ENCODE data around the gene PRR7.
"Not testable (repeated sequence)": the region's sequence is repeated elsewhere in the genome, so short reads cannot be mapped to it uniquely, and the experiment has no call there.

PRR7 gene

GRCh38 chr5:177484902-177485549, 38.4 kb downstream of the PRR7 start:
- no peak for DNase-seq (ENCODE audit: low spot score)

DNA sequence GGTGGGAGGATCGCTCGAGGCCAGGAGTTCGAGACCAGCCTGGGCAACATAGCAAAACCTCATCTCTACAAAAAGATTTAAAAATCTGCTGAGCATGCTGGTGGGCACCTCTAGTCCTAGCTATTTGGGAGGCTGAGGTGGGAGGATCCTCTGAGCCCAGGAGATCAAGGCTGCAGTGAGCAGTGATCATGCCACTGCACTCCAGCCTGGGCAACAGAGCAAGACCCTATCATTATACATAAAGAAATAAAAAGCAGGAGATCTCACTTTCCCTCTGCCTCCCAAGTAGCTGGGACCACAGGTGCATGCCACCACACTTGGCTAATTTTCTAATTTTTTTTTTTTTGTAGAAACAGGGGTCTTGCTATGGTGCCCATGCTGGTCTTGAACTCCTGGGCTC, 39.1 kb downstream of the PRR7 start:
- DNase-seq (ENCODE audit: low spot score) = not testable (repeated sequence)

- DNase-seq (ENCODE audit: low spot score) = no peak
These were observed 39.6 kb downstream of the PRR7 start for GRCh38 chr5:177486256-177486655.

GRCh38 chr5:177487144-177487543, 40.5 kb downstream of the PRR7 start:
- DNase-seq (ENCODE audit: low spot score) = no peak

- no peak for DNase-seq (ENCODE audit: low spot score)
These were observed 41.4 kb downstream of the PRR7 start for GRCh38 chr5:177487975-177488374.

DNA sequence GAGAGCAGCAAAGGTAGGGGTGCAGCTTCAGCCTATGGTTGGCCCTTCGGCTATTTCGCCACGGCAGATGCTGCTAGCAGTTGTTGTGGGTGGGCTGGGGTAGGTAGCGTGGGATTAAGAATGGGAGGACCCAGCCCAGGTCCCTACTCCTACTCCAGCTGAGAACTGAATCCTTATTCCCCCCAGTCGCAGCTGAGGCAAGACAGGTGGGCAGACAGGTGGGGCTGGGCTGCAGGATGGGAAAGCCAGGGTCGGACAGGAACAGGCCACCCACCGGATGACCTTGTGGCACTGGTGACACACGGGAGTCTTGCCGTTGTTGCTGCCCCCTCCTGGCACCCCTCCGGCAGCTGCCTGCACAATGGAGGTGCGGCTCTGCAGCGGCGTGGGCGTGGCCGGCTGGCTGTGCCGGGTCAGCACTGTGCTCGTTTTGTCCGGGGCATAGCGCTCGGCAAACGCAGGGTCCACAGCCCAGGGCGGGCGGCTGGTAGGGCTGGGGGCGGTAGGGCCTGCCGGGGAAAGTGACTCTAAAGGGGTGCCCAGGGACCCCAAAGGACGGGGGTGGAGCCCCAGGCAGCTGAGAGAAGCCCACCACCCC, 42.6 kb downstream of the PRR7 start:
- no peak for DNase-seq (ENCODE audit: low spot score)

DNA sequence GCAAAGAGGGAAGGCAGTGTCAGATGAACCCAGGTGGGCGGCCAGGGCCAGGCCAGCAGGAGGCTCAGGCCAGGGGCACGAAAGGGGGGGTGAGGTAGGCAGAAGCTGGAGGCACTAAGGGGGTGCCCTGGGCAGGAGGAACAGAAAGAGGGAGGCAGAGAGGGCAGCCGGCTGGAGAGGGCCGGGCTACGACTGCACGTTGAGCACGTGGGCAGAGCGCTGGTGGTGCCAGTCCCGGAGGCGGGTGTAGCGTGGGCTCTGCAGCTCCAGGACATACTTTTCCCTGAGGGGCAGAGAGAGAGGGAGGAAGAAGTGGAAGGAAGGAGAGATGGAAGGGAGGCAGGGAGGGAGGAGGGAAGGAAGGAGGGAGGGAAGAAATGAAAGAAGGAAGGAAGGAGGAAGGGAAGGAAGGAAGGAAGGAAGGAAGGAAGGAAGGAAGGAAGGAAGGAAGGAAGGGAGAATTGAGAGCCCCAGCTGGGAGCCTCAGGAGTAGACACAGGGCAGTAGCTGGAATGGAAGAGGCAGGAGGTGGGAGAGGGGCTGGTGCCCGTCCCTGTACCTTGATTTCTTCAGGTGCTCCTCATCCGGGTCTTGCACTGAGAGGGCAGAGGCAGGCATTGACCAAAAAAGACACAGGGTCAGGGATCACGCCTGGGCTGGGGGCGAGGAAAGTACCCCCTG, 43.8 kb downstream of the PRR7 start:
- DNase-seq (ENCODE audit: low spot score) = no peak

DNA sequence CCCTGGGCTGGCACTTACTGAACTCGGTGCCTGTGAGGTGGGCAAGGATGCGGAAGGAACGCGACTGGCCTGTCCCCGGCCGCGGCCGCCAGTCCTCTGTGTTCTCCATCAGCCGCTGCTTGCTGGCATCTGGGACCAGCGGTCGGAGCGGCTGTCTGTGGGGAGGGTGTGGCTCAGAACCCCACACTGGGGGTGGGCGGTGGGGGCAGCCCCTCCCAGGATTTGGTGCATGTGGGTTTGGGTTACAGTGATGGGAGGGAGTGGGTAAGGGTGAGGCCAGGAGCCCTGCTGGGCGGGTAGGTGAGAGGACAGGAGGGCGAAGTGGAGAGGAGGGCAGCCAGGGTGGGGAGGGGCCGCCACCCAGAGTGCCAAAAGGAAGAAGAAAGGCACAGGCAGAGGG, 44.4 kb downstream of the PRR7 start:
- DNase-seq (ENCODE audit: low spot score) = no peak

GRCh38 chr5:177491429-177491945, 44.9 kb downstream of the PRR7 start:
- DNase-seq (ENCODE audit: low spot score) = peak; percentile 85

DNA sequence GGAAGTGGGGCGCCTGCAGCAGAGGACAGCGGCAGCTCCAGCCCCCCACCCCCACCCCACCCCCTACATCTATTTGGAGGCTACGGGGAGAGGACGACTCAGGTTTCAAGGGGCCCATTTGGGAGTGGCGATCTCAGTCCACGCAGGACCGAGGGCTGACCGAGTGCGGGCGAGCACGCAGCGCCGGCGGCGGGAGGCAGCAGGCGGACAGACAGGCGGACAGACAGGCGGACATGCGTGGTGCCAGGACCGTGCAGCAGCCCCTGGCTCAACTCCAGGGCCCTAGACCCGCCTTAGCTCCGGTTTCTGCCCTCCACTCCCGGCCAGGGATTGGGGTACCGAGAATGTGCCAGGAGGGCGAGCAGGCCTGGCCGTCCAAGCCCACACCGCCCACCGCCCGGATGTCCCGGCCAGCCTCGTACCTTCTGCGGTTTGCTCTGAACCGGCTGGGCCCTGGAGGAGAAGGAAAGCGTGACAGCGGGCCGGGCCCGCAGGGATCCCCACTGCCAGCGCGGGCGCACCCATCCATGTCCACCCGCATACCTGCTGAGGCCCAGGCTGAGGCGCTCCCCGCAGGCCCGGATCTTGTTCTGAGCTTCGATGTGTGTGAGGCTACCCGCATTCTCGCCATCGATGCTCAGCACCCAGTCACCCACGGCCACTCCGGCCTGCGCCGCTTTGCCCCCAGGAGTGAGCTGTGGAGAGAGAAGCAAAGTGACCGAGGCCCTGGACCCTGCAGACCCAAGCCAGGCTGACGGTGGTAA, 45.6 kb downstream of the PRR7 start:
- DNase-seq (ENCODE audit: low spot score) = no peak

DNA sequence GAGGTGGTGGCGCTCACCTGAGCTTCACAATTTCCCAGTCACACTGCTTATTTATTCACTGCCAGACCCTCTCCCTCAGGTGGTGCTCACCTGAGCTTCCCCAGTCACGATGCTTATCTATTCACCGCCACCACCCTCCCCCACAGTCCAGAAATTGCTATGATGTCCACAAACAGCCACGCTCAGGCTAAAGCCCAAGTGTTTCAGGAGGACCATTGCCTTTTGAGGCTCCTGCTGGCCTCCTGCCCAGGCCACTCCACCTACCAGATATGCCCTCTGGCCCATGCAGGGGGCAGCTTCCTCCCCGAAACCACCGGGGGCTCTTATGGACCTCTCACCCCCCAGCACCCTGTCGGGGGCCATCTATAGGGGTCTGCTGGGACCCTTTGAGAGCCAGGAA, 46.2 kb downstream of the PRR7 start:
- no peak for DNase-seq (ENCODE audit: low spot score)

DNA sequence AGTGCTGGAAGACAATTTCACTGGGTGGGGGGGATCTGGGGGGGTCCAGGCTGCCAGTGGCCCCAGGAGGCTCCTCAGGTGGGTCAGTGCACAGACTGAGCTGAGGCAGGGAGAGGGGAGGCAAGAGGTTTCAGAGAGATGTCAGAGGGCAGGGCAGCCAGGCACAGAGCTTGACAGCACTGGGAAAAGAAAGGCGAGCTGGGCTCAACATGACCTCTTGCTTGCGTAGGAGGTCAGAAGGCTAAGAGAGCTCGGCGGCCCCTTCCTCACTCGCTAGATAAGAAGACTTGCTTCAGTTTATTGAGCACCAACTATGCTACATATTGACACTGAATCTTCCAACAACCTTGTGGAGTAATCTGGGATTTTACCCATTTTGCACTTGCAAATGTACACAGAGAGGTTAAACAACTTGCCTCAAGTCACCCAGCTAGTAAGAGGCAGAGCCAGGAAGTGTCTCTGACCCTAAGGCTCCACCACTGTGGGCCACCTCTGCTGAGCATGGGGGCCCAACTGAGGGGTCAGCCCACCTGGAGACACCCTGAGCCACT, 47.3 kb downstream of the PRR7 start:
- no peak for DNase-seq (ENCODE audit: low spot score)

DNA sequence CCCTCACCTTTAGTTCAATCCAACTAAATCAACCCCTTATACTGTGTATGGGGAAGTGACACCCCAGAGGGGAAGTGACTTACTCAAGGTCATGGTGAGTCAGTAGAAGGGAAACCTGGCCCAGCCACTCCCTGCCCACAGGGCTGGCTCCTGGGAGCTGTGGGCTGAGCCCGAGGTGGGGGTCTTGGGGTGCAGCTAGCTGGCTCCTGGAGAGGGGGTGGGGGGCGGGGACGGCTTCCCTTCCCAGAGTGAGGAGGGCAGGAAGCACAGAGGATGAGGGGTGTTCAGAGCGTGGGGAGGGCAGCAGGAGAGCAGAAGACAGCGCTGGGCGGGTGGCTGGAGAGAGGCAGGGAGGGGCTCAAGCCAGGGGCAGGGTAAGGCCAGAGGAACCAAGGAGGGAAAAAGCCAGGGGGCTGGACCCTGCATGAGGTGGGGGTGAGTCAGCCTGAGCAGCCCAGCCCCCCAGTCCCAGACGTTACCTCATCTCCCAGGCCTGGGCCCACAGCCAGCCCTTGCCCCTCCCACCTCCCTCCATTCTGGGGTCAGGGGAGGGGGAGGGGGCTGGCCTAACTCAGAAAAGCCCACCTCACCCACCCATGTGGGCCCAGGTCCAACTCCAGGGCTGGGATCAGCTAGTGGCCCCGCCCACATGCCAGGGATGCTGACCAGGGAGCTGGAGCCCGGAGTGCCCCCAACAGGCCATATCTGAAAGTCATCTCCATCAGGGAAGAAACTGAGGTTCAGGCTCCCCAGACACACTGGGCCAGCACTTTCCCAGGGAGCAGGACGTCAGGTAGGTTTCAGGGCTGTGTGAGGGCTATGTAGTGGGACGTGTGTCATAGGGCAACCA, 48.0 kb downstream of the PRR7 start:
- peak; percentile 91 for DNase-seq (ENCODE audit: low spot score)

DNA sequence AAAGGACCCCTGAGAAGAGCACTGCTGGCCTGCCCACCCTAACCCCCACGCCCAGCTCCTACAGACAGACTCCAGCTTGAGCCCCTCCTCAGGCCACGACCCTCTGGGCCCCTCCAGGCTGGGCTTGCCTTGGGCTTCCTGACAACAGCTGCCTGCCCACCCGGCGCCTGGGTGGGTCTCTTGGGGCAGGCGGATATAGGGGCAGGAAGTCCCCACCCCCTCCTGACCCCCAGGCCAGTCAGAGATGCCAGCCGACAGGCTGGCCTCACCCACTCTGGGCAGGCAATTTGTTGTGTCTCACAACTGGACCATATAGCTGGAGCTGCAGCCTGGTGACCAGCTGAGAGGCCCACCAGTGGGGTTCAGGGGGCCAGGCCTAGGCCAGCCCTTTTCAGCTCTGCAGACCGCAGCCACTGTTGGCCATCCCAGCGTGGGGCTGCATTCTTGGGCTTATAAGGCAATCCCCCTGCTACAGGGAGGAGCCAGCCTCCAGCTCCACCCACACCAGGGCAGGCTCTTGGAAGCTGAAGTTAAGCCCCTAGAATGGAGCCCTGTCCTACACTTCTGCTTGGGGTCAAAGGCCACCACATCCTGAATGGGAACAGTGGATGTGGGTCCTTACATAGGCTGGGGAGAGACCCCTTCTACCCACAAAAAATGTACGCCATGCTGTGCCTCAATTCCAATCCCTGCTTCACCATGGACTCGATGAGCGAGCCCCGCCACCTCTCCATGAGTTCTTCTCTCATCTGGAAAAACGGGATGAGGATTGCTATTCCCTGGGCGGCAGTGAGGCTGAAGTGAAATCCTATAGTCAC, 48.8 kb downstream of the PRR7 start:
- DNase-seq (ENCODE audit: low spot score) = peak; percentile 87

DNA sequence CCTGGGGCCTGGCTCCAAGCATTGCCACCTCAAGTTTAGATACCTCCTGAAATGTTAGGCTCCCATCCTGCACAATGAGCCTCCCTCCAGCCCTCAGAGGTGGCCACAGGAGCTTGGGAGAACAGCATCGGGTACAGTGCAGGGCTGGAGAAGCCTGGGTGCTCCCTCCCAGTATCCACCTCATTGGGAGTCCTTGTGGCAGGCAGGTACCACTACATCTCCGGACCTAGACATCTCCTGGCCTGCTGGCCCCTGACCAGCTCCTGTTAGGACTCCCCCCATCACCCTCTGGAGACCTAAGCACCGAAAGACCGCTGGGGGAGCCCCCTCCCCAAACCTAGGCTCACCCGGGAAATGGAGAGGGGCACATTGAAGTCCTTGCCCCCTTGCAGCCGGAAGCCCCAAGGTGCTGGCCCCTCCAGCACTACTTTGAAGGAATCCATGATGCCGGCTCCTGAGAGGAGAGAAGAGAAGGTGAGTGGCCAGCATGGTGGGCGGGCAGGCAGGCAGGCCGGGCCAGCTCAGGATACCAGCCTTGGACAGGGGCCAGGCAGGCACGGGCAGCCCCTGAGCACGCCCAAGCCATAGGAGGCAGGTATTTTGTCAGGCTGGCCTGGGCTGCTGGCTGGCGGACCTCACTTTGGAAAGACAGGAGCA, 49.6 kb downstream of the PRR7 start:
- DNase-seq (ENCODE audit: low spot score) = peak; percentile 65

DNA sequence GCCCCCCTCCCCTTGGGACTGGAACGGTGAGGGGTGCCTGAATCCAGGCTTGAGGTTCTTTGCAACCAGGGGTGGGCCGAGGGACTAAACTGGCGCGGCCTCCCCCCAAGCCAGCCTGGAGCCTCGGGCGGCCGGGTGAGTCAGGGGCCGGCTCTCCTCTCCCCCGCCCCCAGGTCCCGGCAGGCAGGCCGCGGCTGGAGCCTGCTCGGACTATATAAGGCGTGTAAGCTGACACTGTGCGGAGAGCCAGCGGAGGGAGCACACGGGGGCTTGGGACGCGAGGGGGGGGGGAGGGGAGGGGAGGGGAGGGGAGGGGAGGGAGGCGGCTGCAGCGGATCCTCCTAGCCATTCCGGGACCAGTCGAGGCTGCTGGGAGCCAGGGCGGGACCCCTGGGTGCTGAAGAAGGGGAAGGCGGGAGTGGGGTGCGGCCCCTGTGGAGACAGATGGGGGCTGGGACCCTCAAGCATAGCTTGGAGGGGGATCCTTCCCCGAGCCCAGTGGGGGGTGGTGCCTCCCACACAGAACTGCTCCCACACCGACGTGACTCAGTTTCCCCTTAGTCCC, 50.2 kb downstream of the PRR7 start:
- peak; percentile 91 for DNase-seq (ENCODE audit: low spot score)

DNA sequence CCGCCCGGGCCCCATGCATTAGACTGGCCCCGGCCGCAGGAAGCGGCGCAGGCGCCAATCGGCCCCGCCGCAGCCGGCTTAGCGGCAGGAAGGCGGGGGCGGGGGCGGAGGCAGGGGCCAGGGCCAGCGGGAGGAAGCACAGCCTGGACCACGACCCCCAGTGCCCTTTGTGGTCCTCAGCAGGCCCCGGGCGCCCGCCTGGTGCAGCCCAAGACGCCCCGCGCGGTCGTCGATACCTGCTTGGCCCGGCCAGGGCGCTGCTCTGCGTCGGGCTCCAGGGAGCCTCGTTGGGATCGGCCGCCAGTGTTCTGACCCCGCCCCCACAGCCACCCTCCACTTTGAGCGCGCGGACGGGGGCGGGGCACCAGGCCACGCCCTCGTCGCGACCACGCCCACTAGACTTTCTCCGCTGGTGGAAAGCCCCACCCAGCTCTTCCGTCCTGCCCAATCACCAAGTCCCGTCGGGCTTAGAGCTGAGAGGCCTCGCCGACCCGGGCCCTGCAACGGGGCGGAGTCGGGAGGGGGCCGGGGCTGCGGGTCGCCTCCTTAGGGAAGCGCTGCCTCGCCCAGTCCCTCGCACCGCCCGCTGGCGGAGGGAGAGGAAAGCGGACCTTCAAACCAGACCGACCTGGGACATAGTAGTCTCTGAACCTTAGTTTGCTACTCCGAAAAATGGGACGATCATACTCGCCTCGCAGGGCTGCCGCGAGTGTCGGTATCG, 50.8 kb downstream of the PRR7 start, which contains the start of gene PDLIM7:
Gene PDLIM7, minus strand, starts transcription at position 313 of the 721 bp plus-strand sequence. CDS start 1,092 bp downstream, outside the sequence.
- peak; percentile 98 for DNase-seq (ENCODE audit: low spot score)

DNA sequence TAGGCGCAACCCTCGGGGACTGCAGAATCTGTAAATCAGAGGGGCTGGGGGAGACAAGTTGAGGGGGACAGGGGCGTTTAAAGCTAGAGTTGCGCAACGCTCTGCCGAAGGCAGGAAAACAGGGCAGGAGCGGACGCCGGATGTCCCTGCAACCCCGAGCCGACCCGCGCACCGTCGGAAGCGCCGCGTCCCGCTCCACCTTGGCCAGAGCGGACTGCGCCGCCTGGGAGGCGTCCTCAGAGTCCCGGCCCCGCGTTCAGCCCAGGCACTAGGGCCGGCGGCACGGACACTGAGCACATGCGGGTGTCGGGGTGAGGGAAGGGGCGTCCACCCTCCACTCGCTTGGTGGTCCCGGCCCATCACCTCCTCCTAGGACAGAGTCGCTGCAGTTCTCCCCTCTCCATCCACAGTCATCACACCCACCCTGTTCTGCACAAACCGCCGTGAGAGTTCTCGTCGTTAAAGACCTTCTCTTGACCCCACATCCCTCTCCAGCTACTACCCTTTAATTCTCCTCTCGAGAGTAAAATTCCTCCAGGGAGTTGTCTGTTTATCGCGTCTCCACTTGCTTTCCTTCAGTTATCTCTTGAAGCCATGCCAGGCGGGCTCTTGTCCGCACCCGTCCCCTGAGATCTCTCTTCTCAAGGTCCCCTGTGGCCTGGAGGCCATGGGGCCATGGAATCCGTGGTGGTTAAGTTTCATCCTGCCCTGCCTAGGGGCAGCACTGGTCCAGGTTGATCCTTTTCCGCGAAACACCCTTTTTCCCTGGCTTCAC, 51.6 kb downstream of the PRR7 start:
- no peak for DNase-seq (ENCODE audit: low spot score)

Measured in AG08396 (cell line).